CD4-positive, alpha-beta memory T cell (primary cell): Measurements from ENCODE around the gene MYO5A. TPM values are rescaled to one million over a fixed set of nuclear protein-coding genes. Genes with fewer than 3 reads are reported as not detected.

Experiments used
- CTCF ChIA-PET: fragments of 350-600 bp; sonication (Branson Sonifier 250); formaldehyde crosslinking; loops from one replicate; lab custom pipeline; 2021; ENCODE audit warnings: inconsistent platforms; ENCODE audit not compliant: partially characterized antibody; lab: Charles Lee
- POLR2A ChIA-PET: fragments of 350-600 bp; sonication (Branson Sonifier 250); formaldehyde crosslinking; loops from one replicate; lab custom pipeline; 2021; ENCODE audit not compliant: partially characterized antibody; lab: Charles Lee
- DNase-seq, 5 donors: peaks; one replicate each; pipeline versions ENCODE4 v3.0.0 to v3.0.0-alpha.2; 2020 to 2022; ENCODE audit warnings: mixed read lengths in 1 of 5
- H3K27ac ChIP-seq: one replicate; pipeline ENCODE4 v1.7.0; 2013; ENCODE audit warnings: low read depth, low read length
- H3K27me3 ChIP-seq: 2 replicates; pipeline ENCODE4 v1.7.0; 2013; ENCODE audit warnings: mild to moderate bottlenecking, low read length, moderate library complexity; ENCODE audit not compliant: insufficient read depth
- H3K36me3 ChIP-seq: 2 replicates; pipeline ENCODE4 v1.7.0; 2013; ENCODE audit warnings: mild to moderate bottlenecking, low read length, moderate library complexity; ENCODE audit not compliant: insufficient read depth
- H3K4me1 ChIP-seq: 2 replicates; pipeline ENCODE4 v1.7.0; 2013; ENCODE audit warnings: mild to moderate bottlenecking, low read length, moderate library complexity; ENCODE audit not compliant: insufficient read depth
- H3K4me3 ChIP-seq, 2 donors: one replicate each; pipeline ENCODE4 v1.7.0; 2013; ENCODE audit warnings: low read length in 2 of 2, mild to moderate bottlenecking in 1 of 2
- H3K9me3 ChIP-seq, 2 donors: one replicate each; pipeline ENCODE4 v1.7.0; 2013; ENCODE audit warnings: low read length in 2 of 2, control low read depth in 1 of 2; ENCODE audit not compliant: control insufficient read depth in 1 of 2
- H3K27ac Mint-ChIP-seq, 7 donors: one replicate each; pipeline ENCODE4 v1.8.0; 2020 to 2021; ENCODE audit warnings: mixed read lengths in 7 of 7, mild to moderate bottlenecking in 6 of 7, inconsistent platforms in 3 of 7, moderate library complexity in 3 of 7
- H3K27me3 Mint-ChIP-seq, 2 donors: one replicate each; pipeline ENCODE4 v1.8.0; 2020 to 2021; ENCODE audit warnings: mixed read lengths in 2 of 2
- H3K36me3 Mint-ChIP-seq, 2 donors: one replicate each; pipeline ENCODE4 v1.8.0; 2020 to 2021; ENCODE audit warnings: mixed read lengths in 2 of 2, inconsistent platforms in 1 of 2, mild to moderate bottlenecking in 1 of 2
- H3K4me1 Mint-ChIP-seq, 4 donors: one replicate each; pipeline ENCODE4 v1.8.0; 2020 to 2021; ENCODE audit warnings: mixed read lengths in 4 of 4, mild to moderate bottlenecking in 1 of 4
- H3K4me3 Mint-ChIP-seq, 8 donors: one replicate each; pipeline ENCODE4 v1.8.0; 2020 to 2021; ENCODE audit warnings: mixed read lengths in 8 of 8, mild to moderate bottlenecking in 7 of 8, moderate library complexity in 6 of 8, inconsistent platforms in 3 of 8
- H3K9me3 Mint-ChIP-seq, 8 donors: one replicate each; pipeline ENCODE4 v1.8.0; 2020 to 2021; ENCODE audit warnings: mixed read lengths in 8 of 8, mild to moderate bottlenecking in 5 of 8, inconsistent platforms in 3 of 8, moderate library complexity in 1 of 8
- intact Hi-C: fragments of 100-400 bp; cut with micrococcal nuclease; formaldehyde crosslinking; loops from one replicate; pipeline ENCODE4 v1.15.1; 2023
- polyA plus RNA-seq, 2 donors: library from polyadenylated mRNA; unstranded; fragments of 300-500 nt; fragmentation: Illumina TruSeq; gene quantifications; one replicate each; pipeline ENCODE4 v1.2.3, GENCODE V29; 2021
- total RNA-seq, 2 experiments: library from RNA; stranded (reverse); gene quantifications; one replicate each; pipeline ENCODE4 v1.2.3, GENCODE V29; 2021

The MYO5A gene
- total and polyA plus RNA-seq, 4 experiments from 2014 or later = 3.6 to 43.9 (median 25.6) TPM

DNA sequence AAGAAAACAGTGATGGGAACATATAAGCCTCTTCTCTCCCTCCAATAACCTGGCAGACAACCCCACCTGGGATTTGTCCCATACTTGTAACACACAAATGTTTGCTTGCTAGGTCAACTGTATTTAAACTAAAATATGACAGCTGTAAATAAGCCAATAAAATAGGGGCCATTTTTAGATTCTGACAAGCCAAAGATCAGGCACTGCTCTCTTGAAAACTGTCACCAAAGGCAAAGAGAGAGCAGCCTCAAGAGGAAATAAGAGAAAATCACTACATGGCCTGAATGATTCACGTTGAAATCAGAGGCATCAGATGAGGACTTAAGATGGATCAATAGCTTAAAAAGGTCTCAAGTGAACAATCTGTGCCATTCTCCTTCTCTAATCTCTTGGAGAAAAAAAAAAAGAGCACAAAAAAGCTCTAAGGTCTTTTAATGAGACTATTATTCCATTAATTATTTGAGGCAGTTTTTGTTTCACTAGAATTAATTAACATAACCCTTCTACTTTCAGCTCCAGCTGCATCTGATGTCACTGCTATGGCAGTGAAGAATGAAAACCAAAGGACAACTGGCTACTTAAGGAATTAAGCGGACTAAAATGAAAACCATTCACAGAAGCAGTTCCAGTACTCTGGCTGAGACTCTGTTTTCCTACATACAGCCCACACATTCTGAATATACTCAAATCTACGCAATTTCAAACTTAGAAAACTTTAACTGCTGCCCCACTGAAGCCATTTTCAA, 19.0 kb downstream of the MYO5A start:
- Mint-ChIP-seq H3K4me1 (peaks cover 38 to 55% (median 47%) of the 10 kb centered on the region in 4 donors), H3K9me3 (no peaks in the 10 kb centered on the region), H3K4me3 (peak overlapping the region in 1 of 8 donors; percentile 19), H3K36me3 (no peaks in the 10 kb centered on the region), H3K27ac (peak overlapping the region in 4 of 7 donors; percentile 22 to 51 (median 40)), H3K27me3 (no peaks in the 10 kb centered on the region)
- Histone ChIP-seq H3K9me3 (no peaks in the 10 kb centered on the region), H3K4me1 (peaks cover 19% of the 10 kb centered on the region), H3K27ac (no peak overlapping the region), H3K4me3 (no peak overlapping the region), H3K36me3 (no peaks in the 10 kb centered on the region), H3K27me3 (no peaks in the 10 kb centered on the region)
- ChIA-PET CTCF (interaction anchor here (1.0 kb wide), 3 partner anchors 18 to 253 kb away, joined by 3 to 4 read pairs (median 3); no protein-coding TSS in a partner anchor), POLR2A (interaction anchor here (0.6 kb wide), 1 partner anchor 10 kb away, joined by 3 read pairs; no protein-coding TSS in a partner anchor)
- no peak for DNase-seq
- intact Hi-C loops = loop anchor here (2.0 kb wide), 1 partner anchor 19 kb away; the partner anchor contains the start of gene MYO5A

DNA sequence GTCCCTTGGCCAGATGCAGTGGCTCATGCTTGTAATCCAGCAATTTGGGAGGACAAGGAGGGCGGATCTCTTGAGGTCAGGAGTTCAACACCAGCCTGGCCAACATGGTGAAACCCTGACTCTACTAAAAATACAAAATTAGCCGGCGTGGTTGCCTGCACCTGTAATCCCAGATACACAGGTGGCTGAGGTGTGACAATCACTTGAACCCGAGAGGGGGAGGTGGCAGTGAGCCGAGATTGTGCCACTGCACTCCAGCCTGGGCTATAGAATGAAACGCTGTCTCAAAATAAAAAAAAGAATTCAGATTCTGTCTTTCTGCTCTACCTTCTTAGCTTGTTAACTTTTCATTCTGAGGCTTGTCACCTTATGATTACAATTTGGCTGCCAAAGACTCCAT, 22.1 kb downstream of the MYO5A start:
- CTCF ChIA-PET = interaction anchor here (0.7 to 1.8 kb wide), 3 partner anchors 17 to 63 kb away, joined by 3 to 4 read pairs (median 4); no protein-coding TSS in a partner anchor
- peaks cover 0 to 3% of the 10 kb centered on the region in 2 donors for H3K36me3 Mint-ChIP-seq
- H3K9me3 Mint-ChIP-seq = no peaks in the 10 kb centered on the region
- DNase-seq = no peak
- intact Hi-C loops = no loop called here
- H3K4me3 Mint-ChIP-seq = no peak overlapping the region
- no peak overlapping the region for H3K27ac ChIP-seq
- no peaks in the 10 kb centered on the region for H3K27me3 Mint-ChIP-seq
- POLR2A ChIA-PET = no interaction called here
- no peaks in the 10 kb centered on the region for H3K36me3 ChIP-seq
- H3K4me1 Mint-ChIP-seq = peaks cover 50 to 73% (median 60%) of the 10 kb centered on the region in 4 donors
- no peaks in the 10 kb centered on the region for H3K9me3 ChIP-seq
- H3K27me3 ChIP-seq = no peaks in the 10 kb centered on the region
- H3K4me1 ChIP-seq = peaks cover 38% of the 10 kb centered on the region
- no peak overlapping the region for H3K4me3 ChIP-seq
- peak overlapping the region in 1 of 7 donors; percentile 73 for H3K27ac Mint-ChIP-seq

DNA sequence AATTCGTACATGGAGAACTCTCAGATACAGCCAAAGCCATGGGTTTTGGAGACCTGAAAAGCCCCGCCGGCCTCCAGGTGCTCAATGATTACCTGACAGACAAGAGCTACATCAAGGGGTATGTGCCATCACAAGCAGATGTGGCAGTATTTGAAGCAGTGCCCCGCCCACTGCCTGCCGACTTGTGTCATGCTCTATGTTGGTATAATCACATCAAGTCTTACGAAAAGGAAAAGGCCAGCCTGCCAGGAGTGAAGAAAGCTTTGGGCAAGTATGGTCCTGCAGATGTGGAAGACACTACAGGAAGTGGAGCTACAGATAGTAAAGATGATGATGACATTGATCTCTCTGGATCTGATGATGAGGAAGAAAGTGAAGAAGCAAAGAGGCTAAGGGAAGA, 23.5 kb downstream of the MYO5A start:
- no peaks in the 10 kb centered on the region for H3K9me3 ChIP-seq
- peaks cover 39 to 59% (median 47%) of the 10 kb centered on the region in 4 donors for H3K4me1 Mint-ChIP-seq
- no peak overlapping the region for H3K27ac ChIP-seq
- CTCF ChIA-PET = no interaction called here
- H3K36me3 ChIP-seq = no peaks in the 10 kb centered on the region
- POLR2A ChIA-PET = interaction anchor here (1.1 to 1.7 kb wide), 3 partner anchors 23 to 25 kb away, joined by 3 to 9 read pairs (median 4); partner anchors contain the start of gene MYO5A
- H3K4me3 ChIP-seq = no peak overlapping the region
- no peaks in the 10 kb centered on the region for H3K27me3 ChIP-seq
- no peaks in the 10 kb centered on the region for H3K9me3 Mint-ChIP-seq
- intact Hi-C loops = no loop called here
- peak overlapping the region in 4 of 7 donors; percentile 0 to 62 (median 3) for H3K27ac Mint-ChIP-seq
- peaks cover 38% of the 10 kb centered on the region for H3K4me1 ChIP-seq
- no peaks in the 10 kb centered on the region for H3K27me3 Mint-ChIP-seq
- H3K4me3 Mint-ChIP-seq = no peak overlapping the region
- no peak for DNase-seq
- H3K36me3 Mint-ChIP-seq = peaks cover 0 to 3% of the 10 kb centered on the region in 2 donors

DNA sequence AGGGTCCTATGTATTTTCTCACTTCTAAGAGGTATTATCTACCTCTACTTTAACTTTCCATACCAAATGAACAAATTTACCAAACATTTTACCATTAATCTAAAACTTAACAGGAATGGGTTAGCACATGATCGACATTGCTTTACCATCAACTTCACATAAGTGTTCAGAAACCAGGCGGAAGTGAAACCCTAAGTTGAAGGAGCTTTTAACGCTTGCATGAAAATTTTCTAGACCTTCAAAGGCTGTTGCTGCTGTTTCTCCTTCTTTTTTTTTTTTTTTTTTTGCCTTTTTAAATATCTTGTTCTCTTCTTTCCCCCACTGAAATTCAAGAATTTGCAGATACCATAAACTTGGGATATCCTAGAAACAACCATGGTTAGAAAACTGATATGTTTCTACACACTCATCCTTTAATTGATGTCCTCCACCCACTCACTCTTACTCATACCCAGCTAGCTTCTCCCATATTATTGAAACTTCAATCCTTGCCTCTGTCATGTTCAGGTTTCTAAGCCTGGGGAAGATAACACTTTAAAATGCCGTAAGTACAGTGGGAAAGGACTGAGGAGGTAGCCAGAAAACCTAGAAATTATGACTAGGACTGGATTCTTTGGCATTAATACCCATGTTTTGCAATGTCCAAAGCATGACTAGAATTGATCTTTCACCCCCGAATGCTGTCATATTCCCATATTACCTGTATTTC, 24.7 kb downstream of the MYO5A start:
- no peaks in the 10 kb centered on the region for H3K9me3 ChIP-seq
- Mint-ChIP-seq H3K27me3 (no peaks in the 10 kb centered on the region), H3K4me1 (peaks cover 37 to 54% (median 45%) of the 10 kb centered on the region in 4 donors), H3K9me3 (no peaks in the 10 kb centered on the region), H3K4me3 (peak overlapping the region; percentile 27 to 86 (median 64)), H3K27ac (peak overlapping the region in 6 of 7 donors; percentile 22 to 79 (median 53)), H3K36me3 (peaks cover 0 to 3% of the 10 kb centered on the region in 2 donors)
- ChIA-PET POLR2A (interaction anchor here (0.6 to 1.7 kb wide), 6 partner anchors 11 to 24 kb away, joined by 3 to 9 read pairs (median 3); partner anchors contain the start of gene MYO5A), CTCF (interaction anchor here (0.6 to 1.0 kb wide), 3 partner anchors 11 to 48 kb away, joined by 3 to 5 read pairs (median 3); no protein-coding TSS in a partner anchor)
- H3K4me1 ChIP-seq = peaks cover 30% of the 10 kb centered on the region
- no peaks in the 10 kb centered on the region for H3K27me3 ChIP-seq
- H3K27ac ChIP-seq = no peak overlapping the region
- H3K36me3 ChIP-seq = no peaks in the 10 kb centered on the region
- no peak overlapping the region for H3K4me3 ChIP-seq
- DNase-seq = no peak
- intact Hi-C loops = loop anchor here (2.0 to 5.0 kb wide), 2 partner anchors 15 to 37 kb away; no protein-coding TSS in a partner anchor

DNA sequence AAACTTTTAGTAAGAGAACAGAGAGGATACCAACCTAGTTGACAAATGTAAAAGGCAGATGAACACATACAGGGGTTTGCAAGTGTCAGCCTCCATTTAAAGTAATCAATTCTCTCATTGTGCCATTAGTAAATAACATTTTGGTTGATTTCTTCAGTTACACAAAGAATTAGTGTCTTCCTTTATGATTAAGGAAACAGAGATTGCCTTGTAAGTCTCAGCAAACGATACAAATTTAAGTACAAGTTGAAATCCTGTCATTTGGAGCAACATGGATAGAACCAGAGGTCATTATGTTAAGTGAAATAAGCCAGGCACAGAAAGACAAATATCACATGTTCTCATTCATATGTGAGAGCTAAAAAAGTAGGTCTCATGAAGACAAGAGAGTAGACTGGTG, 26.1 kb downstream of the MYO5A start:
- ChIA-PET POLR2A (no interaction called here), CTCF (no interaction called here)
- intact Hi-C loops = loop anchor here (2.0 to 5.0 kb wide), 2 partner anchors 14 to 35 kb away; no protein-coding TSS in a partner anchor
- no peaks in the 10 kb centered on the region for H3K9me3 ChIP-seq
- Mint-ChIP-seq H3K36me3 (peaks cover 0 to 3% of the 10 kb centered on the region in 2 donors), H3K27me3 (no peaks in the 10 kb centered on the region), H3K4me3 (peak overlapping the region in 2 of 8 donors; percentile 1 to 5), H3K4me1 (peaks cover 30 to 49% (median 41%) of the 10 kb centered on the region in 4 donors), H3K27ac (peak overlapping the region in 3 of 7 donors; percentile 31 to 62 (median 43)), H3K9me3 (no peaks in the 10 kb centered on the region)
- H3K27ac ChIP-seq = no peak overlapping the region
- no peaks in the 10 kb centered on the region for H3K27me3 ChIP-seq
- no peak for DNase-seq
- no peak overlapping the region for H3K4me3 ChIP-seq
- H3K36me3 ChIP-seq = no peaks in the 10 kb centered on the region
- peaks cover 30% of the 10 kb centered on the region for H3K4me1 ChIP-seq

GRCh38 chr15:52499506-52499905, 29.2 kb downstream of the MYO5A start:
- Histone ChIP-seq H3K4me1 (peaks cover 25% of the 10 kb centered on the region), H3K36me3 (no peaks in the 10 kb centered on the region), H3K27me3 (no peaks in the 10 kb centered on the region), H3K9me3 (no peaks in the 10 kb centered on the region), H3K4me3 (no peak overlapping the region), H3K27ac (no peak overlapping the region)
- peaks cover 34 to 46% (median 41%) of the 10 kb centered on the region in 4 donors for H3K4me1 Mint-ChIP-seq
- ChIA-PET CTCF (no interaction called here), POLR2A (interaction anchor here (0.7 kb wide), 1 partner anchor 10 kb away, joined by 3 read pairs; no protein-coding TSS in a partner anchor)
- no peak for DNase-seq
- H3K36me3 Mint-ChIP-seq = peaks cover 0 to 3% of the 10 kb centered on the region in 2 donors
- no peak overlapping the region for H3K4me3 Mint-ChIP-seq
- no peaks in the 10 kb centered on the region for H3K27me3 Mint-ChIP-seq
- intact Hi-C loops = no loop called here
- H3K9me3 Mint-ChIP-seq = no peaks in the 10 kb centered on the region
- no peak overlapping the region for H3K27ac Mint-ChIP-seq
